GM10847 (cell line): ENCODE data around the gene HGS.

Source experiments
- POLR2A ChIP-seq: IDR thresholded peaks from 2 replicates; pipeline ENCODE4 v1.6.1; 2011; ENCODE audit not compliant: insufficient read length; ENCODE audit errors: extremely low read depth

HGS gene

GRCh38 chr17:81735264-81736102, 51.7 kb downstream of the HGS start:
- TF ChIP-seq POLR2A = no peak

DNA sequence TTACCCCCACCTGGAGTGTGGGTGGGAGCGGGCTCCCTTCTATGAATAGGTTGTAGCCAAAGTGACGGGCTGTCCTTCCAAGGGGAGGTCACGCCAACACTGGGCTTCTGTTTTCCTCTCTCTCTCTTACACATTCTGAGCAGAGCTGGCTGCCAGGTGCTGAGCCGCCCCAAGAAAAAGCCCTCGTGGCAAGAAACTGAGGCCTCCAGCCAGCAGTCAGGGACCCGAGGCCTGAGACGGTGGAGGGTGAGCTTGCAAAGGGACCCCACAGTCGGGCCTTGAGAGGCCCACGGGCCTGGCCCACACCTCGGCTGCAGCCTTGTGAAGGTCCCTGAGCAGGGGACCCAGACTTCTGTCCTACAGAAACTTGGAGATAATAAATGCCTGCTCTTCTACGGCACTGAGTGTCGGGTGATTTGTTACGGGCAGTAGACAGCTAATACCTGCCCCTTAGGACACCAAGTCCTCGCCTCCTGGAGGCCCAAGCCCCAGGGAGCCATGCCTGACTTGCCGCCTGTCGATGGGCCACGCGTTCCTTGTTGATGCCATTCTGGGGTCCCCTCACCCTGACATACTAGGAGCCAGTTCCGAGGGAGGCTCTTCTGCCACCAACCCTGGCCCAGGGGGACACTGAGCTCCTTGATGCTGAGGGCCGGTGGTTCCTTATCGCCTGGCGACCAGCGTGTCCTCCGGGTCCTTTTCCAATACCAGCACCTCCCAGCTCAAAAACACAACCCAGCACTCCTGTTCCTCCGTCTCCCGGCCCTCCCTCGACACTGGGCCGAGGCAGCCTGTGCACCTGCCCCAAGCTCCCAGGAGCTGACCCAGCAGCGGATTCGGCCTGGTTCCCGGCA, 54.4 kb downstream of the HGS start:
- no peak for TF ChIP-seq POLR2A

DNA sequence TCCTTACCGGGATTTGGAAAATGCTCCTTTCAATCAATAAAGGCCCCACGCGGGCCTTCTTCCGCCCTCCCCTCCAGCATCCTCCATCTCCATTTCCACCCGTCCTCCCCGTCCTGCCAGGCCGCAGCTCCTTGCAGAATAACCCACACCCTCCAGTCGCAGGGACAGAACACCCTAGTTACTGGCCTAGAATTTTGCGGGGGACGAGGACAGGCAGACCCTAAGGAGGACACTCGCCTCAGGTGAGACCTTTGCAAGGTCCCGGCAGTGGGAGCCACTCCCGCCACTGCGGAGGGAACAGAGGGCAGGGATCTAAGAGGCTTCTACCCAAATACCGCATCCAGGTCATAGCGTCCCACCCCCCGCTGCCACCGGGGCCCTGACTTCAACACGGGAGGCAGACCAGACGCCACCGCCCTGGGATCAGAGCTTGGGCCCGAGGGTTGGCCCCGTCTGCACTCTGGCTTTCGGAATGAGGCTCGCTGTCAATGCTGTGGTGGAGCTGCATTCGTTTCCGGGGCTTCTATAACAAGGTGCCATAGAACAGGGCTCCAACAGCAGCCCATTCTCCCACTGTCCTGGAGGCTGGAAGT, 55.1 kb downstream of the HGS start:
- no peak for TF ChIP-seq POLR2A

GRCh38 chr17:81740395-81740961, 56.7 kb downstream of the HGS start:
- TF ChIP-seq POLR2A = no peak

GRCh38 chr17:81741049-81741593, 57.3 kb downstream of the HGS start:
- TF ChIP-seq POLR2A = no peak

GRCh38 chr17:81741594-81742452, 58.0 kb downstream of the HGS start:
- no peak for TF ChIP-seq POLR2A
